Measurements from ENCODE around the gene RTKN. TPM values are rescaled to one million over a fixed set of nuclear protein-coding genes. Genes with fewer than 3 reads are reported as not detected.
A peak's percentile ranks its signal among the peaks of the same experiment; 100 is the strongest.

RTKN gene
- total and polyA plus RNA-seq, 9 donors, result 35.4 to 58.5 (median 47.6) TPM

DNA sequence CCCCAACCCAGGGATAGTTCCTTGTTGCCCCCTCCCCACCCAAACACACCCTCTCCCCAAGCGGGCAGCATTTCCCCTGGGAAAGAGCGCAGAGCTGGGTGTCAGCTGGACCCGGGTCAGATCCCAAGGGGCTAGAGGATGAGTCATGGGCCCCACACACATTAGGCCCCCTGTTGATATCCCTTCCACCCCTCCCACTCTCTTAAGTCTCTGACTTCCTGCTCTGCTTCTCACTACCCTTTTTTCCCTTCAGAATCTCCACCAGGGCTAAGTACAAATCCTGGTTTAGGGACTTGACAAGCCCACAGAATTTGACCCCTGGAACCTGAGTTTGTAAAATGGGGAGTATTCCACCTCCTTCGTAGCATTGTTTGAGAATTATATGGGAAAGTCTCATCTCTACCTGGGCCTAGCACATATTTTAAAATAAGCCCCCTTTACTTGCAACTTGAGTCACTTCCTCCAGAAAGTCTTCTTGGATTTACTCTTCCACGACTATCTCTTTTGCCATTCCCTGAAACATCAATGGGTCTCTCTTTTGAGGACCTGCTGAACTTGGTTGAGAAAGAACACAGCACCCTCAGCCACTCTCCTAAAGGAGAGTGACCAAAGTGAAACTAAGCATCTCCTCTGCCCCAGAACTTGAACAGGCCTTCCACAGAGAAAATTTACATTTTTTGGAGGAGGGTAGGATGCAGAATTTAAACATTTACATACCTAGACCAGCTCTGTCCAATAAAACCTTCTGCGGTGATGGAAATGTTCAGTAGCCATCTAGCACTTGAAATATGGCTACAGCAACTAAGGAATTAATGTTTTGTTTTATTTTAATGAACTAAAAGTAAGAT, 4.7 kb downstream of the RTKN start:
- peak overlapping the region; percentile 29 for H3K27ac ChIP-seq (ENCODE audit: low read length)
- no peak for DNase-seq
- peaks cover 60% of the 10 kb centered on the region for H3K4me1 ChIP-seq (ENCODE audit: control insufficient read depth, insufficient read depth, low read length)
- no peak overlapping the region for H3K4me3 ChIP-seq (ENCODE audit: low read length)
- WGBS (ENCODE audit: insufficient coverage), result 44% methylated on average over 4 of the region's 6 CpGs
- no peaks in the 10 kb centered on the region for H3K9me3 ChIP-seq (replicated peaks; ENCODE audit: control insufficient read depth, low read depth, low read length)
- peaks cover 27% of the 10 kb centered on the region for H3K36me3 ChIP-seq (ENCODE audit: control insufficient read depth, insufficient read depth, low read length)
- peaks cover 2% of the 10 kb centered on the region for H3K27me3 ChIP-seq (ENCODE audit: control insufficient read depth, insufficient read depth, low read length)

DNA sequence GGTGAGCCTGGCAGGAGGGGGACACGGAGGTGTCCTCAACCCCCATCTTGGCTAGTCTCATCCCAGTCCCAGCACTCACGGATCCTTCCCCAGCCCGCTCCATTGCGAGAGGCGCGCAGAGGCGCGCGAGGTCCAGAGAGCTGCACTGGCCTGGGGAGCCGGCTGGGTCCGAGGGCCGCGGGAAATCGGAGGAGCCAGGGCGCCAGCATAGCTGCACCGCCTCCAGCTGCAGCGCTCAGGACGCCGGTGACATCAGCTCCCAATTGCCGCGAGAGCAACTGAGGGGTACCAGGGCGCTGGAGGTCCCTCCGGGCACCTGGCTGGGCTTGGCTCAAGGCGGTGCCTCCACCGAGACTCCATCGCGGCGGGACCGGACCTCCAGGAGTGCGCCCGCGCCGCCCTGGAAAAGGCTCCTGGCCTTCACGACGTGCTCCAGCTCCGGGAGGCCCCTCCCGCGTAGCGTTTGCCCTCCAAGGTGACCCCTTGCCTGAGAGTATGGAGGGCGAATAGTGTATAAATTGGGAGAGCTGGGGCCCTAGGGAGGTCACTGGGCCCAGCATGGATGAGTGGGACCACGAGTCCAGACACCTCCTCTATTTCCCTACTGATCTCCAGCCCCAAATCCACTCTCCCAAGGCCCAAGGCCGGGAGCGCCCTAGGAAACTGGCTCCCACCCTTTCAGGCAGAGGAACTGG, 5.5 kb downstream of the RTKN start:
- Histone ChIP-seq H3K9me3 (replicated peaks; ENCODE audit: control insufficient read depth, low read depth, low read length) (no peaks in the 10 kb centered on the region), H3K27me3 (ENCODE audit: control insufficient read depth, insufficient read depth, low read length) (no peaks in the 10 kb centered on the region), H3K27ac (ENCODE audit: low read length) (peak overlapping the region; percentile 29), H3K4me3 (ENCODE audit: low read length) (peak overlapping the region; percentile 4), H3K36me3 (ENCODE audit: control insufficient read depth, insufficient read depth, low read length) (peaks cover 35% of the 10 kb centered on the region), H3K4me1 (ENCODE audit: control insufficient read depth, insufficient read depth, low read length) (peaks cover 52% of the 10 kb centered on the region)
- no peak for DNase-seq
- WGBS (ENCODE audit: insufficient coverage), result 52% methylated on average over 31 of the region's 43 CpGs

GRCh38 chr2:74430502-74430901, 11.2 kb downstream of the RTKN start:
- Histone ChIP-seq H3K27me3 (ENCODE audit: control insufficient read depth, insufficient read depth, low read length) (no peaks in the 10 kb centered on the region), H3K4me3 (ENCODE audit: low read length) (no peak overlapping the region), H3K36me3 (ENCODE audit: control insufficient read depth, insufficient read depth, low read length) (peaks cover 78% of the 10 kb centered on the region), H3K27ac (ENCODE audit: low read length) (no peak overlapping the region), H3K4me1 (ENCODE audit: control insufficient read depth, insufficient read depth, low read length) (no peaks in the 10 kb centered on the region), H3K9me3 (replicated peaks; ENCODE audit: control insufficient read depth, low read depth, low read length) (no peaks in the 10 kb centered on the region)
- no peak for DNase-seq
- WGBS (ENCODE audit: insufficient coverage), result 88% methylated on average over 6 of the region's 11 CpGs

GRCh38 chr2:74429487-74430451, 12.0 kb downstream of the RTKN start:
- Histone ChIP-seq H3K27ac (ENCODE audit: low read length) (no peak overlapping the region), H3K4me1 (ENCODE audit: control insufficient read depth, insufficient read depth, low read length) (no peaks in the 10 kb centered on the region), H3K9me3 (replicated peaks; ENCODE audit: control insufficient read depth, low read depth, low read length) (no peaks in the 10 kb centered on the region), H3K4me3 (ENCODE audit: low read length) (no peak overlapping the region), H3K27me3 (ENCODE audit: control insufficient read depth, insufficient read depth, low read length) (no peaks in the 10 kb centered on the region), H3K36me3 (ENCODE audit: control insufficient read depth, insufficient read depth, low read length) (peaks cover 77% of the 10 kb centered on the region)
- no peak for DNase-seq
- WGBS (ENCODE audit: insufficient coverage), result 75% methylated on average over 6 of the region's 18 CpGs

DNA sequence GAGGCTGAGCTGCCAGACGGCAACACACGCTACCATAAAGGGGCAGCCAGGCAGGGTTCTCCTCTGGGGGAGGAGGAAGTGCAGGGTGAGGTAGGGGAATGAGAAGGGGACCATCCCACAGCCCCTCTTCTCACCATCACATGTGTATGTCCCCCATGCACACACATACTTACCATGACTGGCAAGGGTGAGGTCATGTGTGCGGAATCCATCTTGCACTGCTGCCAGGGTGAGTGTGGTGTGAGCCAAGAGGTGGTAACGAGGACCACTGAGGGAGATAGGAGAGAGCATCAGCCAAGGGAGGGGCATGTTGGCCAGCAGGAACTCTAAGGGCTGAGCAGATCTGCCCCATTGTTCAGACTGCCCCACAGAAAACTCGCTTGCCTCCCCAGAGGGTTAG, 13.1 kb downstream of the RTKN start:
- peaks cover 76% of the 10 kb centered on the region for H3K36me3 ChIP-seq (ENCODE audit: control insufficient read depth, insufficient read depth, low read length)
- WGBS (ENCODE audit: insufficient coverage), result 68% methylated on average over 2 of the region's 5 CpGs
- DNase-seq, result no peak
- H3K27me3 ChIP-seq (ENCODE audit: control insufficient read depth, insufficient read depth, low read length), result no peaks in the 10 kb centered on the region
- H3K27ac ChIP-seq (ENCODE audit: low read length), result no peak overlapping the region
- H3K4me3 ChIP-seq (ENCODE audit: low read length), result no peak overlapping the region
- no peaks in the 10 kb centered on the region for H3K9me3 ChIP-seq (replicated peaks; ENCODE audit: control insufficient read depth, low read depth, low read length)
- no peaks in the 10 kb centered on the region for H3K4me1 ChIP-seq (ENCODE audit: control insufficient read depth, insufficient read depth, low read length)

- DNase-seq, result no peak
- Histone ChIP-seq H3K36me3 (ENCODE audit: control insufficient read depth, insufficient read depth, low read length) (peaks cover 75% of the 10 kb centered on the region), H3K27me3 (ENCODE audit: control insufficient read depth, insufficient read depth, low read length) (no peaks in the 10 kb centered on the region), H3K9me3 (replicated peaks; ENCODE audit: control insufficient read depth, low read depth, low read length) (no peaks in the 10 kb centered on the region), H3K4me1 (ENCODE audit: control insufficient read depth, insufficient read depth, low read length) (no peaks in the 10 kb centered on the region), H3K4me3 (ENCODE audit: low read length) (no peak overlapping the region), H3K27ac (ENCODE audit: low read length) (no peak overlapping the region)
- 89% methylated on average over 3 of the region's 3 CpGs for WGBS (ENCODE audit: insufficient coverage)
Observed at GRCh38 chr2:74427551-74427950, 14.2 kb downstream of the RTKN start.

DNA sequence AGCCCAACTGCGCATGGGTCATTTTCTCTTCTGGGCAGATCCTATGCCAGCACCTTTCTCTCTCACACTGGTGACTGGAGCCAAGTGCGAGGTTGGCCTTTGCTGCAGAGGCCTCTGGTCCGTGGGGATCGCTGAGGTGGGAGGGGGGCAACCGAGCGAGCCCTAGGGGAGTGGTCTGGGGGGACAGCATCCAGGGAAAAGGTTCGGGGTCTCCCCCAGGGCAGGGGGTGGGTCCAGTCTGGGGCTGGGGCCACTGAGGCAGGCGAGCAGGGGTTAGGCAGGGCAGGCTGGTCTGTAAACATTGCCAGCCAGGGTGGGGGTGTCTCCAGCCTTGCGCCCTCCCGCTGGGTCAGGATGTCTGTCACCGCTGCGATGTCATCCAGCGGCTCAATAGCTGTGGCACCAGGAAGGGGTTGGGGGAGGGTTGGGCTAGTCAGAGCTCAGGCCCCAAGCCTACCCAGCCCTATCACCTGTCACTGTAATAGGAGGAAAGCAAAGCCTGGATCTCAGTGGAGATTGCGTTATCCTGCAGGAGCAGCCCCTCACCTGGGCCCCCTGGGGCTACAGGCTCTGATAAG, 15.5 kb downstream of the RTKN start:
- Histone ChIP-seq H3K27me3 (ENCODE audit: control insufficient read depth, insufficient read depth, low read length) (no peaks in the 10 kb centered on the region), H3K4me3 (ENCODE audit: low read length) (no peak overlapping the region), H3K9me3 (replicated peaks; ENCODE audit: control insufficient read depth, low read depth, low read length) (no peaks in the 10 kb centered on the region), H3K4me1 (ENCODE audit: control insufficient read depth, insufficient read depth, low read length) (peaks cover 8% of the 10 kb centered on the region), H3K27ac (ENCODE audit: low read length) (no peak overlapping the region), H3K36me3 (ENCODE audit: control insufficient read depth, insufficient read depth, low read length) (peaks cover 63% of the 10 kb centered on the region)
- 80% methylated on average over 11 of the region's 14 CpGs for WGBS (ENCODE audit: insufficient coverage)
- no peak for DNase-seq

- peaks cover 55% of the 10 kb centered on the region for H3K36me3 ChIP-seq (ENCODE audit: control insufficient read depth, insufficient read depth, low read length)
- WGBS (ENCODE audit: insufficient coverage), result 88% methylated on average over 3 of the region's 7 CpGs
Observed at GRCh38 chr2:74425523-74425922, 16.2 kb downstream of the RTKN start.

DNA sequence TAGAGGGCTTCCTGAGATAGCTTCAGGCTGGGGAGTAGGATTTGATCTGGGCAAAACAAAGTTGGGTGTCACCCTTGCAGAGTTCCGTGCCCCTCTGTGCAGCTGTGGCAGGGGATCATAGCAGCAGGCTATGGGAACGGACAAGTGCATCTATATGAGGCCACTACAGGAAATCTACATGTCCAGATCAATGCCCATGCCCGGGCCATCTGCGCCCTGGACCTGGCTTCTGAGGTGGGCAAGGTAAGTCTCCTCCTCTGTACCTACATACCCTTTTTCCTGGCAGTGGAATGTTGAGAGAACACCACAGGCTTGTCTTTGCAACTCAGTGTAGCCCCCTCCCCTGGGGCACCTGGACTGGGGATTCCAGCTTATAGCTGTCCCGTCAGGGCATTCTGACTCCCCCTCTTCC, 16.7 kb downstream of the RTKN start:
- no peaks in the 10 kb centered on the region for H3K9me3 ChIP-seq (replicated peaks; ENCODE audit: control insufficient read depth, low read depth, low read length)
- H3K4me1 ChIP-seq (ENCODE audit: control insufficient read depth, insufficient read depth, low read length), result peaks cover 8% of the 10 kb centered on the region
- peaks cover 50% of the 10 kb centered on the region for H3K36me3 ChIP-seq (ENCODE audit: control insufficient read depth, insufficient read depth, low read length)
- WGBS (ENCODE audit: insufficient coverage), result 57% methylated on average over 2 of the region's 5 CpGs
- no peak overlapping the region for H3K4me3 ChIP-seq (ENCODE audit: low read length)
- DNase-seq, result no peak
- no peak overlapping the region for H3K27ac ChIP-seq (ENCODE audit: low read length)
- H3K27me3 ChIP-seq (ENCODE audit: control insufficient read depth, insufficient read depth, low read length), result no peaks in the 10 kb centered on the region

More at GRCh38 chr2:74425523-74425922, 16.2 kb downstream of the RTKN start:
- no peaks in the 10 kb centered on the region for H3K27me3 ChIP-seq (ENCODE audit: control insufficient read depth, insufficient read depth, low read length)
- H3K9me3 ChIP-seq (replicated peaks; ENCODE audit: control insufficient read depth, low read depth, low read length), result no peaks in the 10 kb centered on the region
- no peak for DNase-seq
- H3K4me1 ChIP-seq (ENCODE audit: control insufficient read depth, insufficient read depth, low read length), result peaks cover 8% of the 10 kb centered on the region
- no peak overlapping the region for H3K4me3 ChIP-seq (ENCODE audit: low read length)
- H3K27ac ChIP-seq (ENCODE audit: low read length), result no peak overlapping the region
